Liver (tissue), 9 donors: ENCODE results near the gene KIF26A. TPM values are rescaled to one million over a fixed set of nuclear protein-coding genes. Genes with fewer than 3 reads are reported as not detected.

ENCODE experiments used
- DNase-seq: peaks from one replicate; pipeline ENCODE4 v3.0.0-alpha.2; 2017; ENCODE audit warnings: low spot score
- H3K27ac ChIP-seq, 2 donors: one replicate each; pipeline ENCODE4 v1.7.0; 2013; ENCODE audit warnings: inconsistent platforms in 2 of 2, low read length in 2 of 2, control low read depth in 1 of 2, low read depth in 1 of 2, mild to moderate bottlenecking in 1 of 2
- H3K27me3 ChIP-seq, 4 donors: one replicate each; pipeline versions ENCODE4 v1.6.1 to v1.7.0; 2013; ENCODE audit warnings: low read length in 3 of 4, inconsistent platforms in 1 of 4, mild to moderate bottlenecking in 1 of 4, moderate library complexity in 1 of 4; ENCODE audit not compliant: control insufficient read depth in 4 of 4, insufficient read depth in 4 of 4
- H3K36me3 ChIP-seq, 4 donors: one replicate each; pipeline versions ENCODE4 v1.6.1 to v1.7.0; 2013; ENCODE audit warnings: low read length in 3 of 4, mild to moderate bottlenecking in 3 of 4, low read depth in 1 of 4, moderate library complexity in 1 of 4; ENCODE audit not compliant: control insufficient read depth in 4 of 4, insufficient read depth in 3 of 4
- H3K4me1 ChIP-seq, 4 donors: one replicate each; pipeline versions ENCODE4 v1.6.1 to v1.7.0; 2013; ENCODE audit warnings: low read length in 3 of 4, mild to moderate bottlenecking in 3 of 4, moderate library complexity in 1 of 4; ENCODE audit not compliant: control insufficient read depth in 4 of 4, insufficient read depth in 4 of 4
- H3K4me3 ChIP-seq, 3 donors: one replicate each; pipeline versions ENCODE4 v1.6.1 to v1.7.0; 2013; ENCODE audit warnings: low read length in 3 of 3, control low read depth in 1 of 3, low read depth in 1 of 3, mild to moderate bottlenecking in 1 of 3
- H3K9ac ChIP-seq, 2 donors: one replicate each; pipeline ENCODE4 v1.7.0; 2013; ENCODE audit warnings: low read length in 2 of 2, mild to moderate bottlenecking in 2 of 2, moderate library complexity in 2 of 2, control low read depth in 1 of 2, low read depth in 1 of 2
- H3K9me3 ChIP-seq, 4 donors: one replicate each; pipeline versions ENCODE4 v1.6.1 to v1.7.0; 2013; ENCODE audit warnings: low read length in 3 of 4; ENCODE audit not compliant: control insufficient read depth in 4 of 4
- ATF3 ChIP-seq: IDR thresholded peaks from 2 replicates; pipeline ENCODE4 v1.6.1; 2016; ENCODE audit warnings: antibody characterized with exemption
- CTCF ChIP-seq: fragments of 150-350 bp; IDR thresholded peaks from 2 replicates; pipeline ENCODE4 v1.5.1; 2017; ENCODE audit warnings: improper control_type of control experiment, low read depth, low read length; ENCODE audit not compliant: missing input control
- FOXA1 ChIP-seq: IDR thresholded peaks from 2 replicates; pipeline ENCODE4 v1.6.1; 2016; ENCODE audit warnings: antibody characterized with exemption
- FOXA2 ChIP-seq: IDR thresholded peaks from 2 replicates; pipeline ENCODE4 v1.6.1; 2016; ENCODE audit warnings: antibody characterized with exemption
- GABPA ChIP-seq, 2 donors: IDR thresholded peaks in 1 of 2; conservative IDR thresholded peaks in 1 of 2; 2 replicates each; pipeline ENCODE4 v1.6.1; 2016; ENCODE audit warnings: antibody characterized with exemption in 2 of 2, mild to moderate bottlenecking in 1 of 2, moderate library complexity in 1 of 2
- HNF4A ChIP-seq, 2 donors: conservative IDR thresholded peaks; 2 replicates each; pipeline ENCODE4 v1.6.1; 2016; ENCODE audit warnings: antibody characterized with exemption in 2 of 2, mild to moderate bottlenecking in 2 of 2
- HNF4G ChIP-seq: IDR thresholded peaks from 2 replicates; pipeline ENCODE4 v1.6.1; 2016; ENCODE audit warnings: antibody characterized with exemption
- JUND ChIP-seq, 2 donors: IDR thresholded peaks; 2 replicates each; pipeline ENCODE4 v1.6.1; 2016; ENCODE audit warnings: antibody characterized with exemption in 2 of 2
- NR2F2 ChIP-seq: IDR thresholded peaks from 2 replicates; pipeline ENCODE4 v1.6.1; 2016; ENCODE audit warnings: antibody characterized with exemption
- RAD21 ChIP-seq, 2 donors: IDR thresholded peaks; 2 replicates each; pipeline ENCODE4 v1.6.1; 2016; ENCODE audit warnings: antibody characterized with exemption in 2 of 2, mild to moderate bottlenecking in 2 of 2
- REST ChIP-seq: IDR thresholded peaks from 2 replicates; pipeline ENCODE4 v1.6.1; 2016; ENCODE audit warnings: antibody characterized with exemption, mild to moderate bottlenecking
- RXRA ChIP-seq, 2 donors: IDR thresholded peaks; 2 replicates each; pipeline ENCODE4 v1.6.1; 2017 to 2018; ENCODE audit warnings: antibody characterized with exemption in 2 of 2, mild to moderate bottlenecking in 1 of 2
- SP1 ChIP-seq: IDR thresholded peaks from 2 replicates; pipeline ENCODE4 v1.6.1; 2018; ENCODE audit warnings: antibody characterized with exemption, mild to moderate bottlenecking
- TAF1 ChIP-seq: conservative IDR thresholded peaks from 2 replicates; pipeline ENCODE4 v1.6.1; 2016; ENCODE audit warnings: antibody characterized with exemption, mild to moderate bottlenecking
- YY1 ChIP-seq: IDR thresholded peaks from 2 replicates; pipeline ENCODE4 v1.6.1; 2016; ENCODE audit warnings: antibody characterized with exemption, mild to moderate bottlenecking
- ZBTB33 ChIP-seq: IDR thresholded peaks from 2 replicates; pipeline ENCODE4 v1.6.1; 2016; ENCODE audit warnings: antibody characterized with exemption
- WGBS: extraction: QIAGEN DNeasy Blood & Tissue Kit; methylation state at CpG from one replicate; pipeline ENCODE4 v1.1.7; 2013; 5-methylcytosine and 5-hydroxymethylcytosine counted together
- polyA plus RNA-seq, 2 donors: library from polyadenylated mRNA; stranded (reverse) in 1 of 2; unstranded in 1 of 2; fragments of 200-250 nt in 1 of 2; fragments of >200 nt in 1 of 2; fragmentation: Nextera tagmentation in 1 of 2; extraction: Ambion mirVana in 1 of 2; gene quantifications; one replicate each; pipeline versions ENCODE4 v1.2.1 to v1.2.3, GENCODE V29; 2013 to 2015
- total RNA-seq, 2 donors: library from RNA; depleted of rRNA; stranded (reverse); fragments of >200 nt; gene quantifications; one replicate each; pipeline ENCODE4 v1.2.3, GENCODE V29; 2014
- donor health status: healthy.
- donor health status: healthy.
- donor health status: healthy.
- donor health status: healthy.
- donor health status: healthy.

The KIF26A gene
- total and polyA plus RNA-seq, 4 donors: 0.07 to 10.2 (median 1.3) TPM

GRCh38 chr14:104209985-104210816 is 71.8 kb downstream of the KIF26A start:
- Histone ChIP-seq H3K27me3 (no peaks in the 10 kb centered on the region), H3K9me3 (no peaks in the 10 kb centered on the region), H3K9ac (no peak overlapping the region), H3K36me3 (no peaks in the 10 kb centered on the region), H3K4me3 (no peak overlapping the region), H3K27ac (no peak overlapping the region), H3K4me1 (no peaks in the 10 kb centered on the region)
- DNase-seq: no peak
- TF ChIP-seq CTCF (no peak), ZBTB33 (no peak), SP1 (no peak), HNF4A (conservative IDR thresholded peaks at IDR 0.05) (no peak), GABPA (IDR thresholded peaks at IDR 0.05 in 1 of 2, conservative IDR thresholded peaks at IDR 0.05 in 1 of 2) (no peak), REST (no peak), YY1 (no peak), ATF3 (no peak), JUND (IDR thresholded peaks at IDR 0.05) (no peak), RAD21 (IDR thresholded peaks at IDR 0.05) (no peak)
- 86% methylated on average over 21 of the region's 21 CpGs for WGBS

- H3K4me3 ChIP-seq: no peak overlapping the region
- H3K4me1 ChIP-seq: no peaks in the 10 kb centered on the region
- no peak overlapping the region for H3K27ac ChIP-seq
- H3K9ac ChIP-seq: no peak overlapping the region
- no peaks in the 10 kb centered on the region for H3K36me3 ChIP-seq
- no peaks in the 10 kb centered on the region for H3K9me3 ChIP-seq
- no peaks in the 10 kb centered on the region for H3K27me3 ChIP-seq
- DNase-seq: no peak
- WGBS: 90% methylated on average over 11 of the region's 11 CpGs
- TF ChIP-seq ATF3 (no peak), CTCF (no peak), FOXA1 (no peak), JUND (IDR thresholded peaks at IDR 0.05) (no peak), TAF1 (no peak), HNF4G (no peak), YY1 (no peak), NR2F2 (no peak), GABPA (IDR thresholded peaks at IDR 0.05 in 1 of 2, conservative IDR thresholded peaks at IDR 0.05 in 1 of 2) (no peak), RAD21 (IDR thresholded peaks at IDR 0.05) (no peak), RXRA (IDR thresholded peaks at IDR 0.05) (no peak), HNF4A (conservative IDR thresholded peaks at IDR 0.05) (no peak), REST (no peak), FOXA2 (no peak), SP1 (no peak)
These were observed 72.4 kb downstream of the KIF26A start for GRCh38 chr14:104210817-104211195.
